A673 (cell line): ENCODE data around the gene MAGI3. TPM values are rescaled to one million over a fixed set of nuclear protein-coding genes. Genes with fewer than 3 reads are reported as not detected.

Experiments
- BruUV-seq: library from RNA; stranded (reverse); fragments of 400-500 nt; replicated peaks from 2 replicates; lab custom pipeline; 2021; lab: Mats Ljungman, UMichigan
- CTCF ChIA-PET: fragments of 300-600 bp; sonication (Branson Sonifier 250); formaldehyde crosslinking; loops from one replicate; lab custom pipeline; 2022; ENCODE audit warnings: antibody characterized with exemption; lab: Charles Lee
- POLR2A ChIA-PET: fragments of 300-600 bp; sonication (Branson Sonifier 250); formaldehyde crosslinking; loops from one replicate; lab custom pipeline; 2022; ENCODE audit warnings: antibody characterized with exemption; ENCODE audit not compliant: low non-redundant PET; lab: Charles Lee
- DNase-seq: peaks from one replicate; pipeline ENCODE4 v3.0.0-alpha.2; 2015; ENCODE audit warnings: low spot score
- H3K27ac ChIP-seq: fragments of 200-600 bp; sonication (generic); 2 replicates; pipeline ENCODE4 v1.5.1; 2016; ENCODE audit warnings: mixed run types, low read depth, mild to moderate bottlenecking, mixed read lengths, antibody characterized with exemption, low read length; ENCODE audit not compliant: poor library complexity, severe bottlenecking
- H3K27me3 ChIP-seq: fragments of 200-600 bp; sonication (generic); replicated peaks from 2 replicates; pipeline ENCODE4 v1.6.1; 2017; ENCODE audit warnings: mixed run types, low read depth, mild to moderate bottlenecking, mixed read lengths, antibody characterized with exemption, low read length; ENCODE audit not compliant: insufficient read depth, poor library complexity
- H3K36me3 ChIP-seq: fragments of 200-600 bp; sonication (generic); 2 replicates; pipeline ENCODE4 v1.6.1; 2016; ENCODE audit warnings: mixed run types, mild to moderate bottlenecking, mixed read lengths, antibody characterized with exemption, low read length; ENCODE audit not compliant: insufficient read depth, poor library complexity, severe bottlenecking
- H3K4me1 ChIP-seq: fragments of 200-600 bp; sonication (generic); 2 replicates; pipeline ENCODE4 v1.6.1; 2017; ENCODE audit warnings: mixed run types, mild to moderate bottlenecking, mixed read lengths, antibody characterized with exemption, low read length; ENCODE audit not compliant: insufficient read depth, poor library complexity, severe bottlenecking
- H3K4me3 ChIP-seq: fragments of 200-600 bp; sonication (generic); 2 replicates; pipeline ENCODE4 v1.5.1; 2016; ENCODE audit warnings: low read depth, mixed run types, mild to moderate bottlenecking, mixed read lengths, low read length; ENCODE audit not compliant: poor library complexity, severe bottlenecking
- H3K9me3 ChIP-seq: fragments of 200-600 bp; sonication (generic); 2 replicates; pipeline ENCODE4 v1.6.1; 2016; ENCODE audit warnings: mixed run types, low read depth, mild to moderate bottlenecking, mixed read lengths, antibody characterized with exemption, low read length; ENCODE audit not compliant: poor library complexity, severe bottlenecking
- CTCF ChIP-seq: fragments of 300-800, 200-600 bp; sonication (generic); conservative IDR thresholded peaks from 2 replicates; pipeline ENCODE4 v1.5.1; 2017; ENCODE audit warnings: low read depth, mild to moderate bottlenecking, antibody characterized with exemption, low read length, moderate library complexity, mixed read lengths
- EZH2 ChIP-seq: fragments of 200-600 bp; sonication (generic); IDR thresholded peaks from 2 replicates; pipeline ENCODE4 v1.6.1; 2017; ENCODE audit warnings: borderline replicate concordance, low read depth, mild to moderate bottlenecking, mixed read lengths, antibody characterized with exemption, low read length; ENCODE audit not compliant: poor library complexity, severe bottlenecking
- intact Hi-C: fragments of 100-400 bp; cut with micrococcal nuclease; formaldehyde crosslinking; loops from one replicate; pipeline ENCODE4 v1.10.0; 2022; ENCODE audit not compliant: unreplicated experiment
- total RNA-seq: library from RNA; stranded (reverse); gene quantifications from 2 replicates; pipeline ENCODE4 v1.2.3, GENCODE V29; 2021

The MAGI3 gene
- total RNA-seq, 1 experiment from 2014 or later: 5.1 TPM

- ChIA-PET CTCF (no interaction called here), POLR2A (no interaction called here)
- intact Hi-C loops: no loop called here
- peaks cover 1% of the 10 kb centered on the region for H3K27me3 ChIP-seq
- H3K4me1 ChIP-seq: no peaks in the 10 kb centered on the region
- no peaks in the 10 kb centered on the region for H3K9me3 ChIP-seq
- H3K4me3 ChIP-seq: no peak overlapping the region
- DNase-seq: no peak
- no peak overlapping the region for H3K27ac ChIP-seq
- no TSS peak for BruUV-seq
- TF ChIP-seq EZH2 (no peak), CTCF (no peak)
- H3K36me3 ChIP-seq: no peaks in the 10 kb centered on the region
These were observed 21.3 kb upstream of the MAGI3 start for GRCh38 chr1:113369040-113369439.

- POLR2A ChIA-PET: no interaction called here
- Histone ChIP-seq H3K9me3 (no peaks in the 10 kb centered on the region), H3K27ac (no peak overlapping the region), H3K27me3 (peaks cover 6% of the 10 kb centered on the region), H3K4me3 (no peak overlapping the region), H3K4me1 (no peaks in the 10 kb centered on the region), H3K36me3 (no peaks in the 10 kb centered on the region)
- TF ChIP-seq EZH2 (no peak), CTCF (no peak)
- BruUV-seq: no TSS peak
- intact Hi-C loops: loop anchor here (10.0 kb wide), 1 partner anchor 45 kb away; no protein-coding TSS in a partner anchor
- CTCF ChIA-PET: no interaction called here
- DNase-seq: no peak
These were observed 20.6 kb upstream of the MAGI3 start for GRCh38 chr1:113369699-113370098.

- intact Hi-C loops: loop anchor here (10.0 kb wide), 1 partner anchor 46 kb away; no protein-coding TSS in a partner anchor
- H3K36me3 ChIP-seq: no peaks in the 10 kb centered on the region
- no peaks in the 10 kb centered on the region for H3K4me1 ChIP-seq
- POLR2A ChIA-PET: no interaction called here
- no peak for DNase-seq
- CTCF ChIA-PET: no interaction called here
- H3K27ac ChIP-seq: no peak overlapping the region
- BruUV-seq: no TSS peak
- H3K27me3 ChIP-seq: peaks cover 10% of the 10 kb centered on the region
- no peak for TF ChIP-seq EZH2
- TF ChIP-seq CTCF: no peak
- no peak overlapping the region for H3K4me3 ChIP-seq
- H3K9me3 ChIP-seq: no peaks in the 10 kb centered on the region
These were observed 19.4 kb upstream of the MAGI3 start for GRCh38 chr1:113370868-113371267.
